Measurements from ENCODE around the gene FAM111B. TPM values are rescaled to one million over a fixed set of nuclear protein-coding genes. Genes with fewer than 3 reads are reported as not detected.
A peak's percentile ranks its signal among the peaks of the same experiment; 100 is the strongest.
"Not testable (repeated sequence)": the region's sequence is repeated elsewhere in the genome, so short reads cannot be mapped to it uniquely, and the experiment has no call there.

FAM111B gene
- total RNA-seq, 1 experiment from 2014 or later, result 26.7 TPM

- Histone ChIP-seq H3K27ac (ENCODE audit: low read length) (no peak overlapping the region), H3F3A (ENCODE audit: low read length, unreplicated experiment) (no peaks in the 10 kb centered on the region), H3K27me3 (ENCODE audit: low read length) (no peaks in the 10 kb centered on the region), H2AFZ (ENCODE audit: low read length) (no peak overlapping the region), H4K20me1 (ENCODE audit: low read length) (no peaks in the 10 kb centered on the region), H3K36me3 (ENCODE audit: low read depth, low read length) (peaks cover 71% of the 10 kb centered on the region), H3K79me2 (ENCODE audit: low read length) (no peaks in the 10 kb centered on the region), H3K4me2 (ENCODE audit: low read length) (no peak overlapping the region), H3K9me3 (ENCODE audit: low read length) (peaks cover 15% of the 10 kb centered on the region; the same call in 1 of the 2 replicates), H3K4me3 (ENCODE audit: low read length) (no peak overlapping the region), H3K9ac (ENCODE audit: low read length) (no peak overlapping the region), H3K4me1 (ENCODE audit: insufficient read depth, low read length) (no peaks in the 10 kb centered on the region), H3K9me2 (replicated peaks; ENCODE audit: low read length) (no peaks in the 10 kb centered on the region)
- ChIA-PET CTCF (no interaction called here), POLR2A (ENCODE audit: unreplicated experiment) (no interaction called here)
- no peak for TF ChIP-seq EZH2phosphoT487 (IDR thresholded peaks at IDR 0.05; ENCODE audit: borderline replicate concordance, low read length)
- TF ChIP-seq EZH2 (IDR thresholded peaks at IDR 0.05; ENCODE audit: low read length, unreplicated experiment), result no peak
- no peak for TF ChIP-seq CTCF (conservative IDR thresholded peaks at IDR 0.05; ENCODE audit: low read depth, low read length)
- intact Hi-C loops (cut with micrococcal nuclease), result no loop called here
- ATAC-seq, result no peak
- BruUV-seq (replicated peaks), result no TSS peak
- no peak for DNase-seq
Measured at GRCh38 chr11:59119826-59120225, 12.8 kb downstream of the FAM111B start.

- TF ChIP-seq EZH2 (IDR thresholded peaks at IDR 0.05; ENCODE audit: low read length, unreplicated experiment) (no peak), CTCF (conservative IDR thresholded peaks at IDR 0.05; ENCODE audit: low read depth, low read length) (peak; percentile 98)
- intact Hi-C loops (cut with micrococcal nuclease), result loop anchor here (1.0 kb wide), 2 partner anchors 39 to 83 kb away; no protein-coding TSS in a partner anchor
- H3K9me3 ChIP-seq (ENCODE audit: low read length), result peaks cover 13% of the 10 kb centered on the region; the same call in 1 of the 2 replicates
- H3K79me2 ChIP-seq (ENCODE audit: low read length), result 0 out of 2 replicates have a peak, but pooled peaks cover under 1% of the 10 kb centered on the region
- peak overlapping the region; percentile 40 for H3K4me3 ChIP-seq (ENCODE audit: low read length)
- peaks cover 37% of the 10 kb centered on the region for H3K36me3 ChIP-seq (ENCODE audit: low read depth, low read length)
- no peak overlapping the region for H3K27ac ChIP-seq (ENCODE audit: low read length)
- peak overlapping the region; percentile 72 for H2AFZ ChIP-seq (ENCODE audit: low read length)
- no peak overlapping the region for H3K9ac ChIP-seq (ENCODE audit: low read length)
- H3F3A ChIP-seq (ENCODE audit: low read length, unreplicated experiment), result no peaks in the 10 kb centered on the region
- 0 out of 2 replicates have a peak, but pooled peaks cover 3% of the 10 kb centered on the region for H3K4me1 ChIP-seq (ENCODE audit: insufficient read depth, low read length)
- DNase-seq (peak; percentile 85), ATAC-seq (peak; percentile 100)
- BruUV-seq (replicated peaks), result no TSS peak
- peak overlapping the region; percentile 67 for H3K4me2 ChIP-seq (ENCODE audit: low read length)
- H4K20me1 ChIP-seq (ENCODE audit: low read length), result no peaks in the 10 kb centered on the region
- ChIA-PET CTCF (interaction anchor here (0.5 to 1.3 kb wide), 10 partner anchors 8 to 156 kb away, joined by 3 to 9 read pairs (median 4); partner anchors contain the start of gene FAM111B), POLR2A (ENCODE audit: unreplicated experiment) (interaction anchor here (0.5 kb wide), 1 partner anchor 27 kb away, joined by 6 read pairs; no protein-coding TSS in a partner anchor)
- H3K9me2 ChIP-seq (replicated peaks; ENCODE audit: low read length), result no peaks in the 10 kb centered on the region
- H3K27me3 ChIP-seq (ENCODE audit: low read length), result no peaks in the 10 kb centered on the region
Measured at GRCh38 chr11:59135648-59136461, 28.8 kb downstream of the FAM111B start.

- H3K9me2 ChIP-seq (replicated peaks; ENCODE audit: low read length); H3K4me1 ChIP-seq (ENCODE audit: insufficient read depth, low read length); H3K4me3 ChIP-seq (ENCODE audit: low read length); H4K20me1 ChIP-seq (ENCODE audit: low read length); ATAC-seq; H3K79me2 ChIP-seq (ENCODE audit: low read length); DNase-seq; H3K9ac ChIP-seq (ENCODE audit: low read length); H3K27ac ChIP-seq (ENCODE audit: low read length); POLR2A ChIA-PET (ENCODE audit: unreplicated experiment); H3F3A ChIP-seq (ENCODE audit: low read length, unreplicated experiment); H3K27me3 ChIP-seq (ENCODE audit: low read length); BruUV-seq (replicated peaks): not testable (repeated sequence)
- H3K4me2 ChIP-seq (ENCODE audit: low read length), result peak overlapping the region; percentile 67; the same call in 1 of the 2 replicates
- H2AFZ ChIP-seq (ENCODE audit: low read length), result peak overlapping the region; percentile 72; the same call in 1 of the 2 replicates
- H3K9me3 ChIP-seq (ENCODE audit: low read length), result peaks cover 13% of the 10 kb centered on the region; the same call in 1 of the 2 replicates
- CTCF ChIA-PET, result interaction anchor here (1.1 to 1.3 kb wide), 2 partner anchors 8 to 22 kb away, joined by 4 read pairs; no protein-coding TSS in a partner anchor
- intact Hi-C loops (cut with micrococcal nuclease), result loop anchor here (1.0 kb wide), 2 partner anchors 39 to 83 kb away; no protein-coding TSS in a partner anchor
- peaks cover 30% of the 10 kb centered on the region for H3K36me3 ChIP-seq (ENCODE audit: low read depth, low read length)
Measured at GRCh38 chr11:59136551-59136950, 29.5 kb downstream of the FAM111B start.
